Left kidney (tissue), 8 donors: Measurements from ENCODE around the gene INPP5B. TPM values are rescaled to one million over a fixed set of nuclear protein-coding genes. Genes with fewer than 3 reads are reported as not detected.
"Not testable (repeated sequence)": the region's sequence is repeated elsewhere in the genome, so short reads cannot be mapped to it uniquely, and the experiment has no call there.

Experiments used
- DNase-seq: peaks from one replicate; pipeline ENCODE4 v3.0.0-alpha.2; 2013
- long read RNA-seq, 8 donors: transcript quantifications; one replicate each; lab custom pipeline, GENCODE V29; 2026
- polyA plus RNA-seq: library from polyadenylated mRNA; unstranded; fragments of 120-200 nt; gene quantifications from one replicate; pipeline ENCODE4 v1.2.1, GENCODE V29; 2013; ENCODE audit not compliant: insufficient read length

INPP5B gene
- polyA plus RNA-seq = 33.1 TPM
- long read RNA-seq, donor 1, partial matches to known transcripts = 0 of 1 reads
- long read RNA-seq, donor 1, other reads (novel, unspliced or antisense) = 0 of 1 reads
- long read RNA-seq, donor 2, partial matches to known transcripts = 0 of 1 reads
- long read RNA-seq, donor 2, other reads (novel, unspliced or antisense) = 0 of 1 reads
- long read RNA-seq, donor 3 = 0 reads
- long read RNA-seq, donor 4 = 0 reads
- long read RNA-seq, donor 5, partial matches to known transcripts = 0 of 1 reads
- long read RNA-seq, donor 5, other reads (novel, unspliced or antisense) = 0 of 1 reads
- long read RNA-seq, donor 6, partial matches to known transcripts = 6 of 7 reads
- long read RNA-seq, donor 6, other reads (novel, unspliced or antisense) = 0 of 7 reads
- long read RNA-seq, donor 7, partial matches to known transcripts = 0 of 3 reads
- long read RNA-seq, donor 7, other reads (novel, unspliced or antisense) = 0 of 3 reads
- long read RNA-seq, donor 8, partial matches to known transcripts = 10 of 11 reads
- long read RNA-seq, donor 8, other reads (novel, unspliced or antisense) = 0 of 11 reads

DNA sequence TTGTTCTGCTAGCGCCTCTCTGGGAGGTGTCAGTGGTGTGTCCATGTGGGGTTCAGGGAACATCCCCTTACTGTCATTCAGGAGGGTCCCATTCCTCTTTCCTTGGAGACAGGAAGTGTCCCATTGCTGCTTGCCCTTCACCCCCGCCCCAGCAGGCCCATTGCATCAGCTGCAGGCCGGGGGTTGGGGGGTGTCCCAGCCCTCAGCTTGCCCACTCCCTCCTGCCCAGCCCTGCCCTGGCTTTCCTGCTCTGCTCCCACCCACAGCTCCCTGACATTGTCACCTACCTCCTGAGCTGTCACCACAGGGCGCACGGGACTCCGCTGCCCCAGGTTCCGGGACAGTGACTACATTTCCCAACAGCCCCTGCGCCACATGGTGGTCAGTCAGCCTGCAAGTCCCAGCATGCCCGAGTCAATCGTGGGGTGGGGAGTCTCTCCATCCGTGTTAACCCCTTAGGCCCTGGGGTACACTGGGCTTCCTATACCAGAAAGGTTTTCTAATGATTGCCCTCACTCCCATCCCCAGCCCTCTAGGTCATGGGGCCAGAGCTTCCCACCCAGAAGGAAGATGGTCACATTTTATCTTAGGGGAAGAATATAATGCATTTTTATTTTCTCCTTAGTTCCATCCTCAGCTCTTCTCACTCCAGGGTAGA lies at the start of gene INPP5B:
Gene INPP5B (minus strand): TSS at position 351 of the 658 bp plus-strand sequence. CDS start 745 bp downstream, outside the sequence.
- peak; percentile 72 for DNase-seq

DNA sequence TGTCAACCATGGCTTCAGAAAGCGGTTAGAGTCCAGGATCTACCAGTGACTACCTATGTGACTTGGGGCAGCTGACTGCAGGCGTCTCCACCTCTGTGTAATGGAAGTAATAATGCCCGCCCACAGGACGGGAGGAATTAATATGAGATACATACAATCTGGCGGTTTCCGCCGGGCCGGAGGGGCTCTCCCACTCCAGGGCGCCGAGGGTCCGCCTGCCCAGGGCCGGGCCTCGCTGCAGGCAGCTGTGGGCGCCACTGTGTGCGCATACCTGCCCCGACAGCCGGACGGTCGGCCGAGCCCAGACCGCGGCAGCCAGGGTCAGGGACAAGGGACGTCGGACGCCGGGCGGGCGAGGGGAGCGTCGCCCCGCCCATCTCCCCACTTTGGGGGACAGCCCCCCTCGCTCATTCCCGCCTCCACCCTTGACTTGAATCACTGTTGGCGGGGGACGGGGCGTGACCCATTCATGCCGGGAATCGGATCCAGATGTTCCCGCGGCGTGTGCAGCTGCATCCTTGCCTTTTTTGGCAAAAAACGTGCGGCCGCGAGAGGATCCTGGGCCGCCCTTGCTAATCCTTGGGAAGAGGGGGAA lies 49.0 kb upstream of the INPP5B start:
- peak; percentile 79 for DNase-seq

DNA sequence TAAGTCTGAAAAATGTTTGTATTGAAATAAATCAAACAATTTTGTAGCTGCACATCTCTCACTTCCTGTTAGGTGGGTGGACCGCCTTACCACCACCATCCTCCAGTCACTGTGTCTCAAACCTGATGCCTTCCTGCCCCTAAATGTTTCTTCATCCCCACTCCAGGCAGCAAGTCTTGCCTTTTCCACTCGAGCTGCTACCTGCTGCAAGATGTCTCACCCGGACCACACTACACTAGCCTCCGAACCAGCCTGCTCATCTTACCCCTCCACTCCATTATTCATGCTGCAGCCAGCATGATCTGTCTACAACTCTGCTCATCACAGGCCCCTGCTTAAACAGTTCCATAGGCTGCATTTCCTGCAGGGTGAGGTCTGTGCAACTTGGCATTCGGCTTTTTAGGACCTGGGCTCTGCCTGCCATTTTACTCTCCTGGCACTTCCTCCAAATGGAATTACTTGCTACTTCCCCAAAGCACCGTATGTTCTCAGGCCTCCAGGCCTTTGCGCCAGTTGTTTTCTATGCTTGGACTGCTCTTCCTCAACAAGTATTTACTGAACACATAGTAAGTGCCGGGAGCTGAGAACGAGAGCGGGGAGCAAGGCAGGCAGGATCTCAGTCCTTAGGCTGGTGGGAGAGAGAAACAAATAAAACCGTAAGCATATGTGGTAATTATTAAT lies 48.2 kb upstream of the INPP5B start:
- no peak for DNase-seq

DNA sequence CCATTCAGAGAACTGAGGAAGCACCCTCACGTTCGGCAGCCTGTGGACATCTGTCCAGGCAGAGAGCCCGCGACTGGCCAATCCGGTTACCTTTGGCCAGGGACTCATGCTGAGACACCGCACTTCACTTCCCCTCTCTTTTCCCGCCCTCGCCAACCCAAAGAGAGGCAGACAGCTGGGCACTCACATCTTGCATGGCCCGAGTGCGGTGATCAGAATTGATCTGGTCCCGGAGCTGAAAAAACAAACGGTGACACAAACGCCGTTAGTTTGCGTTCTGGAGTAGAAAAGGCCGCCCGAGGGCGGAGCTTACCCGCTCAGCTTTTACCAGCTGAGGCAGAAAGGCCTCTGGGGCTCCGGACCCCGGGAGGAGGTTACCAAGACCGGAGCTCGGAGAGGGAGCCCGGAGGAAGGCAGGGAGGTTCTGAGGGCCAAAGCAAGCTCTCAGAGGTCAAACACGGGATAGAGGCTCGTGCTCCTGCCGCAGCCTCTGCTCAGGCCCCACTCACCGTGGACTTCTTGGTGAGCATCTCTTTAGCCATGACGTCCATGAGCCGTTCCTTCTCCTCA lies 42.6 kb upstream of the INPP5B start:
- no peak for DNase-seq

DNA sequence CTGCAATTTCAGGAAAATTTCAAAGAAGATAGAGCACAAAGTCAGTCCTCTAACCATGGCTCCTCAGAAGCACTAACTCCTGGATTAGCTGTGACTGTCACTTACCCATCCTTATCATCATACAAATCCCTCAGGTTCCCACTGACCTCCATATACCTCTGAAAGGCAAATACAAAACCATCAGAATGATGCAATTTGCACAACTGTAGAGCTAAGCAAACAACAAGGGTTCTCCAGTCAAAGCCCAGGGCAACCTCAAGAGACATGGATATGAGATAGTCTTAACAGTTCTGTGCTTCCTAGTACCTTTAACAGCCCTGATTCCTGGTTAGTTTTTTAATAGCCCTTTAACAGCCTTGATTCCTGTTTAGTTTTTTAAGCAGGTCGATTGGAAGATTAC lies 40.8 kb upstream of the INPP5B start:
- DNase-seq = no peak

DNA sequence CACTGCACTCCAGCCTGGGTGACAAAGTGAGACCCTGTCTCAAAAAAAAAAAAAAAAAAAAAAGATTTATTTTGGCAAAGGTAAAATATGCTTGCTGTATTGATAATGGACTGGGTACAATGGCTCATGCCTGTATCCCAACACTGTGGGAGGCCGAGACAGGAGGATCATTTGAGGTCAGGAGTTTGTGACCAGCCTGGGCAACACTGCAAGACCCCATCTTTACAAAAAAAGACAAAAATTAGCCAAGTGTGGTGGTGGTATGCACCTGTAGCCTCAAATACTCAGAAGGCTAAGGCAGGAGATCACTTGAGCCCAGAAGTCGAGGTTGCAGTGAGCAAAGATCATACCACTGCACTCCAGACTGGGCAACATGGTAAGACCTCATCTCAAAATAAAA lies 36.7 kb upstream of the INPP5B start:
- no peak for DNase-seq

DNA sequence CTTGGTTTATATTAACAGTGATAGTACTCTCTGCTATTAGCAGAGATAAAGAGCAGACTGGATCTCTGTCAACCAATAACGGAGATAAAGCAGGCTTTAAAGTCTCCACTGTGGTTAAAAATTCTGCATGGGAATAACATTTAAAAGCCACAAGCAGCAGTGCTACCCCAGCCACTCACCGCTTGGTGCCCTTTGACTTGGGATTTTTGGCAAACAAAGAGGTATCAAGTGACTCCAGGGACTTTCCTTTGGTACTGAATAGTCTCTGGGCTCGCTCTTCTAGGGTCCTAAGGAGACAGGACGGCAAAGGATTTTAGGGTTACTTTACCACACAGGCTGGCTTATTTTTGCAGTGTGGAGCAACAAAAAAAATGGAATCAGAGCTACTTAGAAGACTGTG lies 31.7 kb upstream of the INPP5B start:
- DNase-seq = no peak

DNA sequence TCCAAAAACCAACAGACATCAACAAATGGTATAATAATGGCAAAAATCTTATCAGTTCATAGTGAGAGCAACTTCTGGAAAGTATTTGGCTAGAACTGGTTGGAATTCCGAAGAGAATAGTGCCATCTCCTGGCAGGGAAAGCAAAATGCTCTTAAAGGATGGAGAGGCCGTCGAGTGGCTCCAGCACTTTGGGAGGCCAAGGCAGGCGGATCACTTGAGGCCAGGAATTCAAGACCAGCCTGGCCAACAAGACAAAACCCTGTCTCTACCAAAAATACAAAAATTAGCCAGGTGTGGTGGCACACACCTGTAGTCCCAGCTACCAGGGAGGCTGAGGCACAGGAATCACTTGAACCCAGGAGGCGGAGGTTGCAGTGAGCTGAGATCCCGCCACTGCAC lies 28.2 kb upstream of the INPP5B start:
- not testable (repeated sequence) for DNase-seq

DNA sequence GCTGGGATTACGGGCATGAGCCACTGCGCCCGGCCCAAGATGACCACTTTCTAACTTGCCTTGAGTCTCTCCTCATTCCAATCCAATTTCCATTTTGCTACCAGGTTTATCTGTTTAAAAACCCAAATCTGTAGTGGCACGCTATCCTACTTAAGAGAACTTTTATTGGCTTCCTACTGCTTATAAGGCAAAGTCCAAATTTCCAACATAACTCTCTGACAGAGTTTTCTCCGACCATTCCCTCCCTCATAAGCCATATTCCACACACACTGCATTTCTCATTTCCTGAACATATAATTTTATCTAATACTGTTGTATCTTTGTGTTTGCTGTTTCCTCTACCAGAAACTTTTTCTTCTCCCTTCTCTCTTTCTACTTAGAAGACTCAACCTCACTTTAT lies 27.7 kb upstream of the INPP5B start:
- DNase-seq = no peak

DNA sequence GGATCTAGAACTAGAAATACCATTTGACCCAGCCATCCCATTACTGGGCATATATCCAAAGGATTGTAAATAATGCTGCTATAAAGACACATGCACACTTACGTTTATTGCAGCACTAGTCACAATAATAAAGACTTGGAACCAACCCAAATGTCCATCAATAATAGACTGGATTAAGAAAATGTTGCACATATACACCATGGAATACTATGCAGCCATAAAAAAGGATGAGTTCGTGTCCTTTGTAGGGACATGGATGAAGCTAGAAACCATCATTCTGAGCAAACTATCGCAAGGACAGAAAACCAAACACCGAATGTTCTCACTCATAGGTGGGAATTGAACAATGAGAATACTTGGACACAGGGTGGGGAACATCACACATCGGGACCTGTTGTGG lies 26.8 kb upstream of the INPP5B start:
- not testable (repeated sequence) for DNase-seq

DNA sequence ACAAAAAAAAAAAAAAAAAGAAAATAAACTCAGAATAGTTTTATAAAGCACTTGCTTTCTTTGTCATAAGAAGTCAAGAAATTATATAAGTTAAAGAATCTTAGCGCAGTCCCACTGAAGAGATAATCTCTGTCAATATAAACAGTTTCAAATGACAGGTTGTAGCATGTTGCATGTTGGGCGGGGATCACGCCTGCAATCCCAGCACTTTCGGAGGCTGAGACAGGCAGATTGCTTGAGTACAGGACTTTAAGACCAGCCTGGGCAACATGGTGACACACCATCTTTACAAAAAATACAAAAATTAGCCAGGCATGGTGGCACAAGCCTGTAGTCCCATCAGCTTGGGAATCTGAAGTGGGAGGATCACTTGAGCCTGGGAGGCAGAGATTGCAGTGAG lies 18.4 kb upstream of the INPP5B start:
- DNase-seq = no peak

DNA sequence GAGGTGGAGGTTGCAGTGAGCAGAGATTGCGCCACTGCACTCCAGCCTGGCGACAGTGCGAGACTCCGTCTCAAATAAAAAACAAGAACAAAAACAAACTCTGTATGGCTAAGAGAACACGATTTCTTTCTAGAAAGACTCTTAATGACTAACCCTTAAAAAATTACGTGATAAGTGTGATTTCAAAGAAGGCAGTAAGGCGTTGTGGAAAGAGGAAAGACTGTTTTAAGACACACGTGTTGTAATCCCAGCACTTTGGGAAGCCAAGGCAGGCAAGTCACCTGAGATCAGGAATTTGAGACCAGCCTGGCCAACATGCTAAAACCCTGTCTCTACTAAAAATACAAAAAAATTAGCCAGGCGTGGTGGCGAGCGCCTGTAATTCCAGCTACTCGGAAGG lies 17.3 kb upstream of the INPP5B start:
- not testable (repeated sequence) for DNase-seq

DNA sequence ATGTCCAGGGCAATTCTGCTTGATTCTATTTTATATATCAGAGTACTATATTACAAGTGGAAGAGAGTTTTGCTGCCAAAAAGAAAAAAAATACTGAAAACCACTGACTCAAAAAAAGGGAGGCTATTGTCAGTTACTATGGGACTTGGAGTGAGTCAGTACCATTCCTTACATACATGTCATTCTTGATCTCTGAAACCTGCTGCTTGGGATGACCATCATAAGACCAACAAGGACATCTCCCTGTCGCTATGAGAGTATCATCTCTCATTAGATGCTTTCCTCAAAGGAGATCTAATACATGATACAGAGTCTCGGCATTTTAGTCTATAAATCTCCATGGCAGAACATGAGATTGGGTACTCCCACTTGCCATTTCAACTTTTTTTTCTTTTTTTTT lies 11.8 kb upstream of the INPP5B start:
- no peak for DNase-seq

DNA sequence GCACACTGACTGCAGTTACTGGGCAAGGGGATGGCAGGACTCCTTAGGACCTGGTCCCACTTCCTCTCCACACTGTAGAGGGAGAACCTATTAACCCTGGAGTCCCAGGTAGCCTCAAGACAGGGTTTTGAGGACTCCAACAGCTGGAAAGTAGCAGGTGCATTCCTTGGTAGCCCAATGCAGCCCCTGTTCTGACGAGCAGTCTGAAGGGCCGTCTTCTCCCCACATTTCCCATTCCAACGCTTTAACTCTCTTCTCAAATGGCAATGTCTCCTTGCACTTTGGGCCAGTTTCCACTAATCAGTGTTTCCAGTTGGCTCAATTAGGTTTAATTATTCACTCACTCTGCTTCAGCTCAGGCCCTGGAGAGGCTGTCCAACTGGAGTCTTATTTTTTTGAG lies 8.8 kb upstream of the INPP5B start:
- DNase-seq = no peak

DNA sequence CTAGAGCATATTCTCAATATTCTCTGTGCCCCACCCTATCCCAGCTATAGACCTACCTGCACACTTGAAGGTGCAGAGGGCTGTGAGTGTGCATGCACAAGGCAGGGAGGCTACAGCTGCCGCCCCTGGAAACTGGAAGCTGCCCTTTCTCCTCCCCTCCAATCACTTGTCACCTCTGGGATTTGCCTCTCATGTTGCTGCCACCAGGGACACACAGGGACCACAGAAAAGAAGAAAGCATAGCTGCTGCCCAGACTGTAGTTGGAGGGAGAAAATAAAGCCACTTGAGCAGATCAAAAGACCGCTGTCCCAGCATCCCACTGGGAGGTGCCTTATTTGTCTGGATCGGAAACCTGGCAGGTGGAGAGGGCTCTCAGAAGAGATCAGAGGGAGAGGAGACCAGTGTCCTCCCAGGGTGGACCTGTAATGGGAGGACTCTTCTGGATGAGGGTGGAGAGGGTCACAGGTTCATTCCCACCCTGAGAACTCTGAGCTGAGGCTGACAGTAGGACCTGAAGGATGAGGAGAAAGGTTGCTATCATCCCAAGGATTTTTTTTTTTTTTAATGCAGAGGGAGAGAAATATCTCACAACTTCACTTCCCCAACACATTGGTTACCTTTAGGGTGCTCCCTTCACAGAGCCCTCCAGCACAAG lies 7.6 kb upstream of the INPP5B start:
- DNase-seq = no peak

DNA sequence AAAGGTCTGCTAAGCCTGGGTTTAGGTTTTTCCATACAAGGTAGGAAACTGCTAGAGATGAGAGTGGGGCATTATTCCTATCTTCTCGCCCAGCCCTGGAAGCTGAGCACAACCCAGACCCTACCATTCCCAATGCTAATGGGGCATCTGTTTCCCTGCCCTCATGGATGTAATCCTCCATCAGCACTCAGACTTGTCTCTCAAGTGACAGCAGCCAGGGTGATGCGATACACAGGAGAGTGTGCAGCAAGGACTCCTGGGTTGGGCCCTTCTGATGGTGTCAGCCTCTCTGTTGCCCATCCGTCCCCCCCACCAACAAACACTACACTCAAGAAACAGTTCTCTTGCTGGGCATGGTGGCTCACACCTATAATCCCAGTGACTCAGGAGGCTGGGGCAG lies 5.9 kb upstream of the INPP5B start:
- no peak for DNase-seq

DNA sequence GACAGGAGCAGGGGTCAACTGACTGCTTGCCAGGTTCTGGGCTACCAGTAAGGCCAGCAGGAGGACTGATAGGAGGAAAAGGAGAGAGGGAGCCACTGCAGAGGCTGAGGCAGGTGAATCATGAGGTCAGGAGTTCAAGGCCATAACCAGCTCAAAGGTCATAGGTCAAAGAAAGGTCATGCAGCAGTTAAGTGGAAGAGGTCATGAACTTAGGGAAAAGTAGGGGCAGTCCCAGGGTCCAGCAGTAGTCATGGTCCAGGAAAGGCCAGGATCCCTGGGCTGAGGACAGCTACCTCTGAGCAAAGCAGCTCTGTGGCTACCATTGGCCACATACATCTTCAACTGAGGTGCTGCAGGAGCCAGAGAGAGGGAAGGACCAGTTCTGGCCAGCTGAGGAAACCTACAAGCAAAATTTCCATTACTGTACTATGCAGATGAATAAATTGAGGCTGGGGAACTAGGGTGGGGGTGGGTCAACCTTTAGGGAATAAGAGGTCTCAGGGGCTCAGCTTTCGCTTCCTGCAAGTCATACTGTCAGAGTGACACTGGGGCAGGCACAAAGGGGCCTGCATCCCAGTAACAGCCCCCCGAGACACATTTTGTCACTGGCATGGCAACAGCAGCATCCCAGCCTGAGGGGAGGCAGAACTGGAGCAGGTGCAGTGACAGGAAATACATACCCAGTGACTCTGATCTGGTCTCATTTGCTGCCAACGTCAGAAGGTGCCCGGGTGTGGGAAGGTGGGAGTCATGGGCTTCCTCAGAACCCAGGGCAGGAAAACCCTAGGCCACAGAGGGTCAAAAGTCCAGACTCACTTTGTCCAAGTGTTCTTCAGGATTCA lies 5.2 kb upstream of the INPP5B start:
- DNase-seq = no peak

DNA sequence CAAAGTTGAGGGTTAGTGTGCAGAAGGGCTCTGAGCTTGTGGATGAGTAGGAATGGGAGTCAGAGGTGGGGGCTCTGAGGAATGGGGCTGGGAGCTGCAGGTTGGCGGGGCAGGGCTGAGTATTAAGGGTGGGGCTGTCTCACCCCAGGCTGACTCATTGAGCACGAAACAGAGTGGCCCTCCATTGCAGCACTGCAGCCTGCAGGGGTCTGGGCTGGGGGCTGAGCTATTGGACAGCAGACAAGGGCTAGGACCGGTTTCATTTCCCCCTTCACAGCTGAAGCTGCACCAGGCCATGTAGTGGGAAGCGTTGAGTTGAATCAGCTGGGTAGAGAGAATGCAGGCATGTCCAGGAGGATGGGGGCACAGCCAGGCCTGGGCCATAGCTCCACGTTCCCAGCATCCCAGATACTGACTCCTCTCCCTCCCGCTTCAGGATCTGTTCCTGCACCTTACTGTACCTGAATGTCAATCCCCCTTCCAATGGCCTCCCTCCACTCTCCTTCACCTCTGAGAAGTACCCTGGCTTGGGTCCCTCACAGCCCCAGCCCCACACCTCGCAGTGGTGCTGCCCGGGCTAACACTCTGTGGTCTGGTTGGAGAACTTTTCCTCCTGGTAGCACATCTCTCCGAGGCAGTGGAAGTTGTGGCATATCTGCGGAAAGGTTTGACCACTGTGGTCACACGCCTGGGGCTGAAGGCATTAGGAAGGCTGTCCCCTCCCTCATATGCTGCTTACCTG lies 4.4 kb upstream of the INPP5B start:
- DNase-seq = no peak

DNA sequence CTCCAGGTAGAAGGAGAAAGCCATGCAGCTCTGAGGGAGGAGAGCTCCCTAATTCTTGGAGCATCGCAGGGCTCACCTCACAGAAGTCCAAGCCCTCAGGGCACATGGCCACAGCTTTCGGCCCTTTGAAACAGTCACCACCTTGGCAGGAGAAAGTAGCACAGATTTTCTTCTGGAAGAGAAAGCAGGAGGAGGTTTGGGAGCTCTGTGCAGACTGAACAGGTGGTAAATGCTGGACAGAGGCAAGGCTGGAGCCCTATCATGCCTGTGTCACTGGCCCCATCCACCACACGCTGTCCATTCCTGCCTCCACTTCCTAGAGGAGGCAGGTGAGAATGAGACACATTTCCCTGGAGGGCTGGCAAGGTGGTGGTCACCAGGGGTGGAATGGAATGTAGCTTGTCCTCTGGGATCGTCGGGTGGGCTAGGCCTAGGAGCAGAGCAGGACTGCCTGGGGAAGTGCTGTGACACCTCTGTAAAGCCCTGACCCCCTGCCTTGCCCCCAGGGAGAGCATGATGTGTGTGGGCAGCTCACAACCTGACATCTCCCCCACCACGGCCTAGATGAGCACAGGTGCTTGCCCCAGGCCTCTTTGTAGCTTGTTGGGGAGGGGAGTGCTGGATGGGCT lies 2.8 kb upstream of the INPP5B start:
- DNase-seq = no peak
